ENCODE data around the gene FAM83C.

- TF ChIP-seq TAF1 (IDR thresholded peaks at IDR 0.05; ENCODE audit: low read depth, low read length) (no peak), POLR2A (IDR thresholded peaks at IDR 0.05; ENCODE audit: low read depth, low read length) (no peak), PAX5 (IDR thresholded peaks at IDR 0.05; ENCODE audit: insufficient read depth, low read length, severe bottlenecking) (no peak), POLR2AphosphoS5 (IDR thresholded peaks at IDR 0.05; ENCODE audit: low read depth, low read length) (no peak), SPI1 (IDR thresholded peaks at IDR 0.05; ENCODE audit: low read depth, low read length) (no peak)
Measured at GRCh38 chr20:35240083-35240810, 52.0 kb downstream of the FAM83C start.
